GM12878 (cell line): Measurements from ENCODE around the gene MTRR. TPM values are rescaled to one million over a fixed set of nuclear protein-coding genes. Genes with fewer than 3 reads are reported as not detected.

Experiments used
- ATAC-seq: fragments of 200-7000 bp; cut with Tn5 transposase; 3 replicates; pipeline ENCODE4 v1.9.1; 2020; ENCODE audit warnings: mild to moderate bottlenecking, moderate library complexity
- BruUV-seq: library from RNA; stranded (reverse); fragments of 400-500 nt; replicated peaks from 2 replicates; lab custom pipeline; 2021; lab: Mats Ljungman, UMichigan
- CTCF ChIA-PET: fragments of 300-600 bp; sonication (Branson Sonifier 250); formaldehyde crosslinking; extraction: SDS; loops from one replicate; lab custom pipeline; 2021; ENCODE audit warnings: inconsistent platforms; lab: Yijun Ruan, JAX
- POLR2A ChIA-PET: fragments of 350-600 bp; formaldehyde crosslinking; extraction: SDS; loops from one replicate; lab custom pipeline; 2021; ENCODE audit warnings: inconsistent platforms; lab: Charles Lee
- RAD21 ChIA-PET: fragments of 300-600 bp; sonication (Branson Sonifier 250); formaldehyde crosslinking; loops from one replicate; lab custom pipeline; 2023; ENCODE audit warnings: antibody characterized with exemption; ENCODE audit not compliant: unreplicated experiment; lab: Charles Lee
- SMC1A ChIA-PET: fragments of 300-600 bp; sonication (Branson Sonifier 250); formaldehyde crosslinking; loops from one replicate; lab custom pipeline; 2023; ENCODE audit not compliant: unreplicated experiment, uncharacterized antibody; lab: Charles Lee
- DNase-seq: peaks from one replicate; pipeline ENCODE4 v3.0.0-alpha.2; 2011; ENCODE audit warnings: low read depth, low spot score
- FAIRE-seq: peaks from 3 replicates; lab custom pipeline; 2011; peaks lifted over from hg19 to GRCh38; lab: Jason Lieb, UNC
- H2AFZ ChIP-seq: 2 replicates; pipeline ENCODE4 v1.6.0; 2011; ENCODE audit warnings: low read depth, low read length, control low read depth; ENCODE audit not compliant: control insufficient read depth
- H3K27ac ChIP-seq: 2 replicates; pipeline ENCODE4 v1.5.1; 2011; ENCODE audit warnings: control low read depth; ENCODE audit not compliant: control insufficient read depth, insufficient read depth
- H3K27me3 ChIP-seq, 2 experiments: replicated peaks in 1 of 2; 2 replicates each; pipeline versions ENCODE4 v1.6.0 to v1.6.1; 2011; ENCODE audit warnings: low read length in 1 of 2; ENCODE audit not compliant: control insufficient read depth in 2 of 2, insufficient read depth in 2 of 2
- H3K36me3 ChIP-seq, 2 experiments: 2 replicates each; pipeline ENCODE4 v1.5.1; 2011; ENCODE audit warnings: low read length in 1 of 2; ENCODE audit not compliant: control insufficient read depth in 2 of 2, insufficient read depth in 2 of 2
- H3K4me1 ChIP-seq: 2 replicates; pipeline ENCODE4 v1.6.1; 2011; ENCODE audit warnings: mild to moderate bottlenecking, low read length, moderate library complexity, mixed read lengths; ENCODE audit not compliant: control insufficient read depth, insufficient read depth
- H3K4me2 ChIP-seq: 2 replicates; pipeline ENCODE4 v1.6.0; 2011; ENCODE audit warnings: control low read depth; ENCODE audit not compliant: control insufficient read depth, insufficient read depth
- H3K4me3 ChIP-seq: fragments of 200-600 bp; sonication (generic); 2 replicates; pipeline ENCODE4 v1.5.1; 2016
- H3K79me2 ChIP-seq: 2 replicates; pipeline ENCODE4 v1.6.0; 2011; ENCODE audit warnings: low read length; ENCODE audit not compliant: control insufficient read depth, insufficient read depth
- H3K9ac ChIP-seq: 2 replicates; pipeline ENCODE4 v1.8.0; 2011; ENCODE audit warnings: low read length, control low read depth, mixed read lengths; ENCODE audit not compliant: control insufficient read depth, insufficient read depth
- H3K9me3 ChIP-seq: replicated peaks from 3 replicates; pipeline ENCODE4 v1.5.1; 2011; ENCODE audit warnings: mild to moderate bottlenecking, low read length; ENCODE audit not compliant: control insufficient read depth, insufficient read depth
- H4K20me1 ChIP-seq: 2 replicates; pipeline ENCODE4 v1.6.0; 2011; ENCODE audit not compliant: control insufficient read depth, insufficient read depth
- ATF3 ChIP-seq: IDR thresholded peaks from 2 replicates; pipeline ENCODE4 v1.6.1; 2011; ENCODE audit warnings: low read depth, mild to moderate bottlenecking, low read length, moderate library complexity, borderline replicate concordance; ENCODE audit errors: extremely low read depth
- CHD4 ChIP-seq: fragments of 200-600 bp; sonication (generic); IDR thresholded peaks from 2 replicates; pipeline ENCODE4 v1.6.1; 2016; ENCODE audit warnings: mild to moderate bottlenecking
- CTCF ChIP-seq, 3 experiments: IDR thresholded peaks in 2 of 3; conservative IDR thresholded peaks in 1 of 3; 2 replicates each; pipeline ENCODE4 v1.5.1; 2011; ENCODE audit warnings: low read depth in 3 of 3, low read length in 3 of 3, mild to moderate bottlenecking in 3 of 3, control low read depth in 2 of 3, moderate library complexity in 2 of 3, inconsistent platforms in 1 of 3, mixed read lengths in 1 of 3; ENCODE audit not compliant: control insufficient read depth in 2 of 3, insufficient read depth in 1 of 3; ENCODE audit errors: extremely low read depth in 1 of 3
- SPI1 ChIP-seq: IDR thresholded peaks from 2 replicates; pipeline ENCODE4 v1.6.1; 2011; ENCODE audit warnings: low read depth, mild to moderate bottlenecking, low read length, moderate library complexity, borderline replicate concordance; ENCODE audit not compliant: insufficient read depth
- SREBF1 ChIP-seq: IDR thresholded peaks from 2 replicates; pipeline ENCODE4 v1.6.1; 2012; ENCODE audit warnings: mild to moderate bottlenecking, low read length
- STAT1 ChIP-seq: fragments of 450-650 bp; conservative IDR thresholded peaks from 2 replicates; pipeline ENCODE4 v1.6.1; 2014; ENCODE audit warnings: antibody characterized with exemption, mild to moderate bottlenecking
- TBL1XR1 ChIP-seq: IDR thresholded peaks from 2 replicates; pipeline ENCODE4 v1.6.1; 2012; ENCODE audit warnings: low read depth, low read length, improper control_type of control experiment
- ZNF687 ChIP-seq: fragments of 450-650 bp; IDR thresholded peaks from 2 replicates; pipeline ENCODE4 v1.6.1; 2017; ENCODE audit warnings: mild to moderate bottlenecking, moderate library complexity
- WGBS: methylation state at CpG from one replicate; pipeline ENCODE4 v1.1.6; 2016; ENCODE audit warnings: low lambda C conversion rate; ENCODE audit not compliant: insufficient replicate concordance, insufficient coverage; ENCODE audit errors: missing lambda C conversion rate; 5-methylcytosine and 5-hydroxymethylcytosine counted together
- in situ Hi-C: fragments of 300-500 bp; cut with MboI; formaldehyde crosslinking; loops from 9 replicates; pipeline ENCODE4 v1.14.3; 2018; ENCODE audit warnings: mixed read lengths
- intact Hi-C: fragments of 100-400 bp; cut with micrococcal nuclease; formaldehyde crosslinking; loops from one replicate; pipeline ENCODE4 v1.14.2; 2022; ENCODE audit not compliant: unreplicated experiment
- polyA plus RNA-seq, 11 experiments: library from polyadenylated mRNA; depleted of rRNA in 4 of 11; unstranded in 6 of 11; stranded (reverse) in 5 of 11; fragments of >200 nt; fragmentation: Nextera tagmentation in 4 of 11; fragmentation: Illumina TruSeq in 1 of 11; extraction: Ambion mirVana in 4 of 11; extraction: Trizol in 1 of 11; gene quantifications; 1 replicate in 1 of 11; 2 replicates in 10 of 11; pipeline versions ENCODE4 v1.2.1 to v1.2.3, GENCODE V29; 2011 to 2016; ENCODE audit warnings: inconsistent platforms in 2 of 11, missing spikeins in 2 of 11, low read depth in 1 of 11
- total RNA-seq, 4 experiments: library from RNA; depleted of rRNA in 3 of 4; stranded (reverse); fragments of >200 nt in 3 of 4; fragmentation: Illumina TruSeq in 1 of 4; extraction: Trizol in 1 of 4; gene quantifications; 2 replicates each; pipeline versions ENCODE4 v1.2.1 to v1.2.3, GENCODE V29; 2013 to 2021
- TF ChIP-seq, protein P1 (sequence below): fragments of 450-650 bp; IDR thresholded peaks from 2 replicates; pipeline ENCODE4 v1.6.1; 2018; ENCODE audit warnings: mild to moderate bottlenecking, low read depth, moderate library complexity; ENCODE audit not compliant: partially characterized antibody

The MTRR gene
- total and polyA plus RNA-seq, 10 of the 15 experiments (the other 5 are each of a cell fraction or from before 2014, with no cell fraction given), result 13.8 to 76.9 (median 38.0) TPM

- no peak overlapping the region for H2AFZ ChIP-seq
- in situ Hi-C loops, result loop anchor here (25.0 kb wide), 1 partner anchor 1634 kb away; the partner anchor contains the start of gene SEMA5A
- RAD21 ChIA-PET, result no interaction called here
- TF ChIP-seq ZNF687, result peak; percentile 31; the same call in 1 of the 2 replicates
- no peak for TF ChIP-seq SPI1
- no peak for TF ChIP-seq CHD4
- no peak for TF ChIP-seq SREBF1
- no peak for TF ChIP-seq ATF3
- TF ChIP-seq, protein P1, sequence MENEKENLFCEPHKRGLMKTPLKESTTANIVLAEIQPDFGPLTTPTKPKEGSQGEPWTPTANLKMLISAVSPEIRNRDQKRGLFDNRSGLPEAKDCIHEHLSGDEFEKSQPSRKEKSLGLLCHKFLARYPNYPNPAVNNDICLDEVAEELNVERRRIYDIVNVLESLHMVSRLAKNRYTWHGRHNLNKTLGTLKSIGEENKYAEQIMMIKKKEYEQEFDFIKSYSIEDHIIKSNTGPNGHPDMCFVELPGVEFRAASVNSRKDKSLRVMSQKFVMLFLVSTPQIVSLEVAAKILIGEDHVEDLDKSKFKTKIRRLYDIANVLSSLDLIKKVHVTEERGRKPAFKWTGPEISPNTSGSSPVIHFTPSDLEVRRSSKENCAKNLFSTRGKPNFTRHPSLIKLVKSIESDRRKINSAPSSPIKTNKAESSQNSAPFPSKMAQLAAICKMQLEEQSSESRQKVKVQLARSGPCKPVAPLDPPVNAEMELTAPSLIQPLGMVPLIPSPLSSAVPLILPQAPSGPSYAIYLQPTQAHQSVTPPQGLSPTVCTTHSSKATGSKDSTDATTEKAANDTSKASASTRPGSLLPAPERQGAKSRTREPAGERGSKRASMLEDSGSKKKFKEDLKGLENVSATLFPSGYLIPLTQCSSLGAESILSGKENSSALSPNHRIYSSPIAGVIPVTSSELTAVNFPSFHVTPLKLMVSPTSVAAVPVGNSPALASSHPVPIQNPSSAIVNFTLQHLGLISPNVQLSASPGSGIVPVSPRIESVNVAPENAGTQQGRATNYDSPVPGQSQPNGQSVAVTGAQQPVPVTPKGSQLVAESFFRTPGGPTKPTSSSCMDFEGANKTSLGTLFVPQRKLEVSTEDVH, result no peak
- TF ChIP-seq STAT1, result no peak
- no peak for TF ChIP-seq TBL1XR1
- TF ChIP-seq CTCF (IDR thresholded peaks at IDR 0.05 in 2 of 3, conservative IDR thresholded peaks at IDR 0.05 in 1 of 3; ENCODE audit: control insufficient read depth in 2 of 3, extremely low read depth in 1 of 3, insufficient read depth in 1 of 3, low read depth in 3 of 3, low read length in 3 of 3), result no peak
- DNase-seq, result no peak
- CTCF ChIA-PET, result no interaction called here
- no peak overlapping the region for H3K27ac ChIP-seq
- POLR2A ChIA-PET, result no interaction called here
- peaks cover 10 to 37% of the 10 kb centered on the region in 2 experiments for H3K36me3 ChIP-seq
- no peak for ATAC-seq
- no peaks in the 10 kb centered on the region; the same call in 2 of the 3 replicates for H3K9me3 ChIP-seq
- SMC1A ChIA-PET, result interaction anchor here (0.6 to 2.0 kb wide), 2 partner anchors 16 to 1012 kb away, joined by 3 to 4 read pairs; no protein-coding TSS in a partner anchor
- H4K20me1 ChIP-seq, result no peaks in the 10 kb centered on the region
- H3K4me3 ChIP-seq, result no peak overlapping the region
- BruUV-seq, result no TSS peak
- no peaks in the 10 kb centered on the region for H3K4me1 ChIP-seq
- intact Hi-C loops, result no loop called here
- no peak overlapping the region for H3K4me2 ChIP-seq
- no peak overlapping the region for H3K9ac ChIP-seq
- FAIRE-seq, result no peak
- no peaks in the 10 kb centered on the region for H3K79me2 ChIP-seq
- 86% methylated on average over 9 of the region's 9 CpGs for WGBS
- no peaks in the 10 kb centered on the region for H3K27me3 ChIP-seq
Measured at GRCh38 chr5:7902666-7903625, 34.0 kb downstream of the MTRR start.
